DMS153 (cell line): ENCODE data around the gene NRK.
"Not testable (repeated sequence)": the region's sequence is repeated elsewhere in the genome, so short reads cannot be mapped to it uniquely, and the experiment has no call there.

Experiments
- DNase-seq: peaks from one replicate; lab custom pipeline; 2025; lab: John Stamatoyannopoulos, UW

Gene NRK

GRCh38 chrX:105894721-105895120 lies 72.4 kb downstream of the NRK start:
- no peak for DNase-seq

- no peak for DNase-seq
These were observed 87.2 kb downstream of the NRK start for GRCh38 chrX:105909576-105909975.

GRCh38 chrX:105910563-105911105 lies 88.3 kb downstream of the NRK start:
- no peak for DNase-seq

- no peak for DNase-seq
These were observed 122.9 kb downstream of the NRK start for GRCh38 chrX:105945266-105945665.

- DNase-seq, result no peak
These were observed 147.1 kb downstream of the NRK start for GRCh38 chrX:105969487-105969886.

- no peak for DNase-seq
These were observed 150.5 kb downstream of the NRK start for GRCh38 chrX:105972690-105973386.

- no peak for DNase-seq
These were observed 151.0 kb downstream of the NRK start for GRCh38 chrX:105973387-105973739.

- DNase-seq, result no peak
These were observed 153.0 kb downstream of the NRK start for GRCh38 chrX:105975382-105975781.

GRCh38 chrX:105981772-105982485 lies 159.6 kb downstream of the NRK start:
- no peak for DNase-seq

- DNase-seq, result not testable (repeated sequence)
These were observed 166.1 kb downstream of the NRK start for GRCh38 chrX:105988487-105988886.

- DNase-seq, result no peak
These were observed 177.0 kb downstream of the NRK start for GRCh38 chrX:105999294-105999693.

GRCh38 chrX:106000203-106000602 lies 177.9 kb downstream of the NRK start:
- DNase-seq, result no peak

- DNase-seq, result not testable (repeated sequence)
These were observed 178.3 kb downstream of the NRK start for GRCh38 chrX:106000609-106001008.

GRCh38 chrX:106005684-106006083 lies 183.3 kb downstream of the NRK start:
- no peak for DNase-seq

GRCh38 chrX:106007815-106008214 lies 185.5 kb downstream of the NRK start:
- DNase-seq, result no peak
